GM12864 (cell line): ENCODE results near the gene P4HA1.
A peak's percentile ranks its signal among the peaks of the same experiment; 100 is the strongest.

Experiments used
- DNase-seq: peaks from one replicate; pipeline ENCODE4 v3.0.0-alpha.2; 2011; ENCODE audit warnings: low read depth
- H3K4me3 ChIP-seq: 2 replicates; pipeline ENCODE4 v1.5.1; 2011; ENCODE audit warnings: mild to moderate bottlenecking, low read depth, low read length, control low read depth
- CTCF ChIP-seq: IDR thresholded peaks from 2 replicates; pipeline ENCODE4 v1.5.1; 2011; ENCODE audit warnings: low read depth, mild to moderate bottlenecking, moderate library complexity, low read length, control low read depth, inconsistent platforms; ENCODE audit errors: missing control alignments

The P4HA1 gene

DNA sequence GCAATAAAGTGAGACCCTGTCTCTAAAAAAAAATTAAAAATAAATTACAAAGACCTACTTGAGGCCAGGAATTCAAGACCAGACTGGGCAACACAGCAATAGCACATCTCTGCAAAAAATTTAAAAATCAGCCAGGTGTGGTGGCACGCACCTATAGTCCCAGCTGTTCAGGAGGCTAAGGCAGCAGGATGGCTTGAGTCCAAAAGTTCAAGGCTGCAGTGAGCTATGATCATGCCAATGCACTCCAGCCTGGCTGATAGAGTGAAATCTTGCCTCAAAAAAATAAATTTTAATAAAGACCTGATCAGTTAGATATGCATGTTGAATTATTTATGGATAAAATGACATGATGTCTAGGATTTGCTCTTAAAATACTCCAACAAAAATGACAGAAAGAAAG, 34.9 kb downstream of the P4HA1 start:
- TF ChIP-seq CTCF = no peak
- H3K4me3 ChIP-seq = no peak overlapping the region
- DNase-seq = no peak

GRCh38 chr10:73060738-73061635, 35.7 kb downstream of the P4HA1 start:
- no peak for DNase-seq
- peak; percentile 43 for TF ChIP-seq CTCF
- H3K4me3 ChIP-seq = no peak overlapping the region

DNA sequence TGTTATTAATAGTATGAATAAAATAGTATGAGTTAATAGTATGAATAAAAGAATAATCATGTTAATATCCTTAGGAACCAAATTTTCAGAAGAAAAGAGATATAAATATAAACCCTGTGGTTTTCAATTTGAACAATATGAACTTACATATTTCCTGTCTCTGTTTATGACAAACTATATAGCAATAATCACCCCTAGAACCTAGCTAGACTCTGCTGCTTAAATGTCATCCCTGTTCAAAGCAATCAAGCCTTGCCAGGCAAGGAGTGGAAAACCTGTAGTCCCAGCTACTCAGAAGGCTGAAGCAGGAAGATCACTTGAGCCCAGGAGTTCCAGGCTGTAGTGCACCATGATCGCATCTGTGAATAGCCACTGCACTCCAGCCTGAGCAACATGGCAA, 36.5 kb downstream of the P4HA1 start:
- DNase-seq = no peak
- no peak for TF ChIP-seq CTCF
- H3K4me3 ChIP-seq = no peak overlapping the region

GRCh38 chr10:73058057-73058591, 38.5 kb downstream of the P4HA1 start:
- H3K4me3 ChIP-seq = no peak overlapping the region
- no peak for TF ChIP-seq CTCF
- DNase-seq = no peak

DNA sequence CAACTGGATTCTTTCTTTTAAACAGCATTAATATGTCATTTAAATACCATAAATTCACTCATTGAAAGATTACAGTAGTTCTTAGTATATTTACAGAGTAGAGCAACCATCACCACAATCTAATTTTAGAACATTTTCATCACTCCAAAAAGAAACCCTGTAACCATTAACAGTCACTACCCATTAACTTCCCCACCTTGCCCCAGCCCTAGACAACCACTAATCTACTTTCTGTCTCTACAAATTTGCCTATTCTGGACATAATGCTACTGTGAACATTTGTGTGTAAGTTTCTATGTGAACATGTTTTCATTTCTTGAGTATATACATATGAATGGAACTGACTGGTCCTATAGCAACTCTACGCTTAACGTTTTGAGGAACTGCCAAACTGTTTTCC, 42.4 kb downstream of the P4HA1 start:
- no peak for TF ChIP-seq CTCF
- DNase-seq = no peak
- H3K4me3 ChIP-seq = no peak overlapping the region

- DNase-seq = no peak
- TF ChIP-seq CTCF = no peak
- H3K4me3 ChIP-seq = no peak overlapping the region
Measured at GRCh38 chr10:73053275-73053674, 43.4 kb downstream of the P4HA1 start.
